Activated T-cell treated with anti-CD3 and anti-CD28 coated beads, Interleukin-2, amount 50 U/mL, for 24 hours (primary cell): ENCODE results near the gene SYAP1.

Experiments
- DNase-seq: peaks from one replicate; pipeline ENCODE4 v3.0.0-alpha.2; 2020
- H3K27ac Mint-ChIP-seq: 2 replicates; pipeline ENCODE4 v1.8.0; 2020; ENCODE audit warnings: mild to moderate bottlenecking, mixed read lengths
- H3K27me3 Mint-ChIP-seq: 2 replicates; pipeline ENCODE4 v1.8.0; 2020; ENCODE audit warnings: mixed read lengths
- H3K36me3 Mint-ChIP-seq: 2 replicates; pipeline ENCODE4 v1.8.0; 2020; ENCODE audit warnings: low read depth, mixed read lengths
- H3K4me1 Mint-ChIP-seq: 2 replicates; pipeline ENCODE4 v1.8.0; 2020; ENCODE audit warnings: low read depth, mixed read lengths
- H3K4me3 Mint-ChIP-seq: 2 replicates; pipeline ENCODE4 v1.8.0; 2020; ENCODE audit warnings: mild to moderate bottlenecking, moderate library complexity, mixed read lengths
- H3K9me3 Mint-ChIP-seq: 2 replicates; pipeline ENCODE4 v1.8.0; 2020; ENCODE audit warnings: mixed read lengths

SYAP1 gene

GRCh38 chrX:16807976-16808542 is 88.6 kb downstream of the SYAP1 start:
- Mint-ChIP-seq H3K4me1 (peaks cover 34% of the 10 kb centered on the region), H3K9me3 (no peaks in the 10 kb centered on the region), H3K27ac (no peak overlapping the region), H3K27me3 (no peaks in the 10 kb centered on the region), H3K36me3 (peaks cover 63% of the 10 kb centered on the region), H3K4me3 (no peak overlapping the region)
- DNase-seq, result no peak

DNA sequence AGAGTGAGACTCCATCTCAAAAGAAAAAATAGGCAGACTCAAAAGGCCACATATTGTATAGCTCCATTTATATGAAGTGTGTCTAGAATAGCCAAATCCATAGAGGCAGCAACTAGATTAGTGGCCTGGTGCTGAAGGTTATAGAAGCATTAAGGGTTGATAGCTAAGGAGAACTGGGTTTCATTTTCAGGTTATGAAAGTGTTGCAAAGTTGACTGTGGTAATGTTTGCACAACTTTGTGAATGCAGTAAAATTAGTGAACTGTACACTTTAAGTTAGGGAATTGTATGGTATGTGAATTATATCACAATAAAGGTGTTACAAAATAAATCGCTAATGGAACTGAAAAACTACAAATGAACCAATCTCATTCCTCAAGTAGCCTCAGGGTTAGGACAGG is 95.2 kb downstream of the SYAP1 start:
- no peak for DNase-seq
- H3K36me3 Mint-ChIP-seq, result peaks cover 81% of the 10 kb centered on the region
- H3K4me3 Mint-ChIP-seq, result no peak overlapping the region
- no peaks in the 10 kb centered on the region for H3K9me3 Mint-ChIP-seq
- H3K27ac Mint-ChIP-seq, result no peak overlapping the region
- peaks cover 11% of the 10 kb centered on the region for H3K4me1 Mint-ChIP-seq
- no peaks in the 10 kb centered on the region for H3K27me3 Mint-ChIP-seq
